Lower lobe of right lung (tissue), 2 donors: ENCODE results near the gene ST8SIA4. TPM values are rescaled to one million over a fixed set of nuclear protein-coding genes. Genes with fewer than 3 reads are reported as not detected.

Experiments
- ATAC-seq, 2 donors: fragments of 200-7000 bp; cut with Tn5 transposase; one replicate each; pipeline ENCODE4 v1.9.1; 2020 to 2022; ENCODE audit warnings: mild to moderate bottlenecking in 2 of 2, moderate library complexity in 2 of 2
- DNase-seq: peaks from one replicate; pipeline ENCODE4 v3.0.0-alpha.2; 2020
- H3K27ac ChIP-seq: fragments of 200-600 bp; one replicate; pipeline ENCODE4 v1.8.0; 2022
- H3K27me3 ChIP-seq: fragments of 200-600 bp; one replicate; pipeline ENCODE4 v1.8.0; 2022; ENCODE audit warnings: low read depth
- H3K36me3 ChIP-seq: fragments of 200-600 bp; one replicate; pipeline ENCODE4 v1.8.0; 2022; ENCODE audit warnings: mild to moderate bottlenecking
- H3K4me1 ChIP-seq: fragments of 200-600 bp; one replicate; pipeline ENCODE4 v1.8.0; 2022
- H3K4me3 ChIP-seq: fragments of 200-600 bp; one replicate; pipeline ENCODE4 v1.8.0; 2022; ENCODE audit warnings: mild to moderate bottlenecking
- H3K9me3 ChIP-seq: fragments of 200-600 bp; one replicate; pipeline ENCODE4 v1.8.0; 2022
- intact Hi-C: fragments of 100-400 bp; cut with DNase I; formaldehyde crosslinking; loops from one replicate; pipeline ENCODE4 v1.11.0; 2022
- long read RNA-seq: library from polyadenylated mRNA; unstranded; transcript quantifications from one replicate; pipeline ENCODE4 v2.0.0, GENCODE V29; 2021
- total RNA-seq: library from RNA; stranded (reverse); fragmentation: NEBNext Ultra II Directional; extraction: Animal tissue kit (Norgen Biotek cat#: 25700); gene quantifications from one replicate; pipeline ENCODE4 v1.2.1, GENCODE V29; 2021
- TF ChIP-seq, protein P1 (sequence below): fragments of 200-600 bp; IDR thresholded peaks from one replicate; pipeline ENCODE4 v1.8.0; 2022; ENCODE audit warnings: antibody characterized with exemption, mild to moderate bottlenecking
- donor health status: DM: no; HTN: yes; CAD: no; lungs with severe emphysema.

Gene ST8SIA4, protein sequence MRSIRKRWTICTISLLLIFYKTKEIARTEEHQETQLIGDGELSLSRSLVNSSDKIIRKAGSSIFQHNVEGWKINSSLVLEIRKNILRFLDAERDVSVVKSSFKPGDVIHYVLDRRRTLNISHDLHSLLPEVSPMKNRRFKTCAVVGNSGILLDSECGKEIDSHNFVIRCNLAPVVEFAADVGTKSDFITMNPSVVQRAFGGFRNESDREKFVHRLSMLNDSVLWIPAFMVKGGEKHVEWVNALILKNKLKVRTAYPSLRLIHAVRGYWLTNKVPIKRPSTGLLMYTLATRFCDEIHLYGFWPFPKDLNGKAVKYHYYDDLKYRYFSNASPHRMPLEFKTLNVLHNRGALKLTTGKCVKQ
- 20.5 TPM for total RNA-seq
- long read RNA-seq, full-length matches to known transcripts = 25 of 35 reads
- long read RNA-seq, partial matches to known transcripts = 2 of 35 reads
- long read RNA-seq, other reads (novel, unspliced or antisense) = 8 of 35 reads

DNA sequence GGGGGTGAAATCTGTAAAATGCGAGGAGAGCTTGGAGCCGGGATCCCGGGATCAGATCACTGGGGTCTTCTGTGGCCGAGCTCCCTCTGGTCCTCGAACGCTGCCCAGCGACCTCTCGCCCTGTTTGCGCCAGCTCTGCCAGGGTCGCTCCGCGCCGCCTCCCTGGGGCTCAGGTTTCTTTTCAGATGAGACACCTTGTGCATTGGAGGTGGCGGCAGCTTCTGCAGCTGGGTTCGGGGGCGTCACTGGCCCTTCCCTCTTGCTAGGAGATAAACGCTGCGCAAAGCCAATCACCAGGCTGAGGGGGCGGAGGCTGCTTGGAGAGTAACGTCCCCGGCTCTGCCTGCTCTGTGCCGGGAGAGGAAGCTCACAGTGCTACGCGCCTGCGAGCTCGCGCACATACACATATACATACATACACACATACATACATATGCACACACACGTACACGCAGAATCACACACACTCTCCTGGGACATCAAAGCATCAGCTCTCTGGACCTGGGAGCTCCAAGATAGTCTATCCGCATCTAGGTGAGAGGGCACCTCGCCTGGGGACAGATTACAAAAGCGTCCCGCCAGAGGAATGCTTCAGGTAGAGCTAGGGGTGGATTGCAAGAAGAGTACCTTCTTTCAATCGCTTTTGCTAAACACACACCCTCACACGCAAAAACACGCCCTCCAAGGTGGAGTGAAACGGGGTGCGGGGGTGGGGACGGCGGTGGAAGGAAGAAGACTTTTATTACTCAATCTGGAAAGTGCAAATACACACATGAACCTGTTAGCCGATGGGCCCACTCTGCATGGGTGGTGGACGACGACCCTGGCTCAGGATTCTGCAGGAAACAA lies at the start of gene ST8SIA4:
Gene ST8SIA4 (minus strand): TSS at position 244 of the 849 bp plus-strand sequence. CDS start 327 bp downstream, outside the sequence.
- Histone ChIP-seq H3K9me3 (no peaks in the 10 kb centered on the region), H3K4me3 (peak within 1 kb of the TSS; percentile 73), H3K4me1 (peaks cover 20% of the 10 kb centered on the region), H3K36me3 (no peaks in the 10 kb centered on the region), H3K27ac (peak within 1 kb of the TSS; percentile 86), H3K27me3 (no peaks in the 10 kb centered on the region)
- DNase-seq = peak; percentile 93
- intact Hi-C loops = no loop called here
- peak; percentile 84 to 91 for ATAC-seq
- TF ChIP-seq, protein P1, sequence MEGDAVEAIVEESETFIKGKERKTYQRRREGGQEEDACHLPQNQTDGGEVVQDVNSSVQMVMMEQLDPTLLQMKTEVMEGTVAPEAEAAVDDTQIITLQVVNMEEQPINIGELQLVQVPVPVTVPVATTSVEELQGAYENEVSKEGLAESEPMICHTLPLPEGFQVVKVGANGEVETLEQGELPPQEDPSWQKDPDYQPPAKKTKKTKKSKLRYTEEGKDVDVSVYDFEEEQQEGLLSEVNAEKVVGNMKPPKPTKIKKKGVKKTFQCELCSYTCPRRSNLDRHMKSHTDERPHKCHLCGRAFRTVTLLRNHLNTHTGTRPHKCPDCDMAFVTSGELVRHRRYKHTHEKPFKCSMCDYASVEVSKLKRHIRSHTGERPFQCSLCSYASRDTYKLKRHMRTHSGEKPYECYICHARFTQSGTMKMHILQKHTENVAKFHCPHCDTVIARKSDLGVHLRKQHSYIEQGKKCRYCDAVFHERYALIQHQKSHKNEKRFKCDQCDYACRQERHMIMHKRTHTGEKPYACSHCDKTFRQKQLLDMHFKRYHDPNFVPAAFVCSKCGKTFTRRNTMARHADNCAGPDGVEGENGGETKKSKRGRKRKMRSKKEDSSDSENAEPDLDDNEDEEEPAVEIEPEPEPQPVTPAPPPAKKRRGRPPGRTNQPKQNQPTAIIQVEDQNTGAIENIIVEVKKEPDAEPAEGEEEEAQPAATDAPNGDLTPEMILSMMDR = no peak

DNA sequence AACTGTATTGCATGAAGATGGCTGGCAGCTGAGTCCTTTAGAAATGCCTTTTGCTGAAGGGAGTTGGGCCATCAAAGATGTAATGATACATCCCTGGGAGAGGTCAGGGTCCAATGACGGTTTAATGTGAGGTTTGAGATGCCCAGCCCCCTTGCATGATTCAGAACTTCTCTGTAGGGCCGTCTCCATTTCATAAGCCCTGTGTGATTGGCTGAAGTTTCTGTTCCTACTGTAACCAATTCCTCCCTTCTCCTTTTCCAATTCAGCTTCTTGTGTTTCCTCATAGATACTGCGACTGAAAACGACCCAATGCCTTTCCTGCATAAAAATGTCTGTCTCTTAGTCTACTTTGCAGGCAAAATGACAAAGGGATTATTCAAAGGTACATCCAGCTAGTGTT lies 47.9 kb upstream of the ST8SIA4 start:
- TF ChIP-seq, protein P1 = no peak
- Histone ChIP-seq H3K36me3 (no peaks in the 10 kb centered on the region), H3K27me3 (no peaks in the 10 kb centered on the region), H3K4me3 (no peak overlapping the region), H3K4me1 (no peaks in the 10 kb centered on the region), H3K27ac (no peak overlapping the region), H3K9me3 (peaks cover 10% of the 10 kb centered on the region)
- ATAC-seq (no peak), DNase-seq (no peak)
- intact Hi-C loops = no loop called here

DNA sequence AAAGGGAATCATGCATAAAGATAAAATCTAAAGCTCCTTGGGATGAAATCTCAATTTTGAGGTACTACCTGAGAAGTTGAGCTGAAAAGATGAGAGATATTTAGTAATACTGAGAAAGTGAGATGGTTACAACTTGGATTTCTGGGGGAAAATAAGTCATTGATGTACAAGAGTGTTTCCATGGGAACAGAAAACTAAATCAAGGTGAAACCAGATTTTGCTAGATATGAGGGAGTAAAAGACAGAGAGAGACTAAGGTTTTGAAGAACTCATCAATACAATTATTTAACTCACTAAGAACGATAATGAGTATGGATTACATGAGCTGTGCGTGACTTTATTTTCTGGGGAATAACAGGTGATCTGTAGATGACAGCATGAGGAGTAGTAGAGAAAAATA lies 10.2 kb upstream of the ST8SIA4 start:
- intact Hi-C loops = no loop called here
- Histone ChIP-seq H3K27ac (no peak overlapping the region), H3K9me3 (peaks cover 3% of the 10 kb centered on the region), H3K27me3 (no peaks in the 10 kb centered on the region), H3K36me3 (no peaks in the 10 kb centered on the region), H3K4me3 (no peak overlapping the region), H3K4me1 (no peaks in the 10 kb centered on the region)
- TF ChIP-seq, protein P1 = no peak
- ATAC-seq = no peak
- DNase-seq = no peak

DNA sequence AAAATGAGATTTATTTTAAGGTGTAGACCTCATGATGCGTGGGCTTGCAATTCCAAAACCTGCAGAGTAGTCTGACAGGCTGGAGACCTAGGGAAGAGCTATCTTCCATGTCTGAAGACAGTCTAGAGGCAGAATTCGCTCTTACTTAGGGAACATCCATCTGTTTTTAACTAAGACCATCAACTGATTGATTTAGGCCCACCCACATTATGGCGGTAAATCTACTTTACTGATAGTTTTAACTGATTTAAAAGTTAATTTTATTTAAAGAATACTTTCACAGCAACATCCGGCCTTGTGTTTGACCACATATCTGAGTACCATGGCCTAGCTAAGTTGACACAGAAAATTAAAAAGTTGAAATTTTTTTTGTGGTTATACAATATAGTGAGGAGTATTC lies 6.0 kb upstream of the ST8SIA4 start:
- no peaks in the 10 kb centered on the region for H3K27me3 ChIP-seq
- no peak overlapping the region for H3K4me3 ChIP-seq
- no peaks in the 10 kb centered on the region for H3K36me3 ChIP-seq
- intact Hi-C loops = no loop called here
- H3K9me3 ChIP-seq = no peaks in the 10 kb centered on the region
- DNase-seq = no peak
- no peak for ATAC-seq
- TF ChIP-seq, protein P1 = no peak
- no peaks in the 10 kb centered on the region for H3K4me1 ChIP-seq
- H3K27ac ChIP-seq = no peak overlapping the region

DNA sequence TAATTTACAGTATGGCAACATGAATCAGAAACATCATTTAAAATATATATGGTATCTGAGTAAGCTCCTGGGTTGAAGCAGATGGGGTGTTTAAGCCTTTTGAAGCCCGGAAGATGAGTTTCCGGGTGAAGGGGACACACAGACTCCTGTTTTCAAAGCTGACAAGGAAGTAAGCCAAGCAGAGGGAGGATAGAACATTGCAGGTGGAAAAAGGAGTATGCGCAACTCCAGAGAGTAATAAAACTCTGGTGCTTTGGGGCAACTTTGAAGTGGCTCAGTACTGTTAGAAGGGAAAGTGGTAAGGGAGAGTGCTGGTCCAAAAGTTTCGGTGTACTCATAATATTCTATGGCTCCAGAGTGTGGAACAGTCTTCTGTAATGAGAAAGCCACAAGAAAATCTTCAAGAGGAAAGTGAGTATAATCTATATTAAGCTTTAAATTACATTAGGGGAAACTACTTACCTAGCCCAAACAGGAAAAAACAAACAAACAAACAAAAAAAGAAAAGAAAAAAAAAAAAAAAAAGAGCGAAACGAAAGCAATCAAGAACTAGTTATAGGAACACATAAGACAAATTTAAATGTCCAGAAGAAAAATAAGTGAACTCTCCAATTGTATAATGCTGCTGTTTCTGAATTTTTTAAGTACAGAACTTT lies 2.3 kb upstream of the ST8SIA4 start:
- no peaks in the 10 kb centered on the region for H3K36me3 ChIP-seq
- TF ChIP-seq, protein P1 = no peak
- H3K27ac ChIP-seq = no peak overlapping the region
- peak overlapping the region; percentile 73 for H3K4me3 ChIP-seq
- intact Hi-C loops = no loop called here
- DNase-seq = no peak
- no peak for ATAC-seq
- no peaks in the 10 kb centered on the region for H3K4me1 ChIP-seq
- no peaks in the 10 kb centered on the region for H3K27me3 ChIP-seq
- H3K9me3 ChIP-seq = no peaks in the 10 kb centered on the region
